Mesenchymal stem cell (in vitro differentiated cells and primary cell): ENCODE measurements around the gene C19orf73.
A peak's percentile ranks its signal among the peaks of the same experiment; 100 is the strongest.

Experiments used
- DNase-seq: peaks from one replicate; pipeline ENCODE4 v3.0.0-alpha.2; 2013
- H2AFZ ChIP-seq: one replicate; pipeline ENCODE4 v1.6.1; 2013; ENCODE audit warnings: low read depth, mild to moderate bottlenecking, control low read depth, inconsistent platforms, low read length, moderate library complexity
- H2AK5ac ChIP-seq: 2 replicates; pipeline ENCODE4 v1.6.1; 2013; ENCODE audit warnings: low read length, moderate library complexity, mild to moderate bottlenecking, inconsistent platforms; ENCODE audit not compliant: severe bottlenecking
- H2BK120ac ChIP-seq: one replicate; pipeline ENCODE4 v1.6.1; 2013; ENCODE audit warnings: low read depth, mild to moderate bottlenecking, inconsistent platforms, low read length, moderate library complexity
- H2BK12ac ChIP-seq, 2 experiments: one replicate each; pipeline ENCODE4 v1.6.1; 2013; ENCODE audit warnings: inconsistent platforms in 2 of 2, low read length in 2 of 2, mild to moderate bottlenecking in 2 of 2, moderate library complexity in 2 of 2, control low read depth in 1 of 2
- H2BK15ac ChIP-seq: one replicate; pipeline ENCODE4 v1.6.1; 2013; ENCODE audit warnings: mild to moderate bottlenecking, low read depth, inconsistent platforms; ENCODE audit not compliant: poor library complexity, severe bottlenecking
- H2BK5ac ChIP-seq: 2 replicates; pipeline ENCODE4 v1.6.1; 2013; ENCODE audit warnings: low read depth, mild to moderate bottlenecking, low read length, control low read depth, inconsistent platforms; ENCODE audit not compliant: poor library complexity, severe bottlenecking
- H3K14ac ChIP-seq, 2 experiments: one replicate each; pipeline ENCODE4 v1.6.1; 2013; ENCODE audit warnings: inconsistent platforms in 2 of 2, low read length in 2 of 2, control low read depth in 1 of 2, mild to moderate bottlenecking in 1 of 2, moderate library complexity in 1 of 2
- H3K18ac ChIP-seq, 2 experiments: one replicate each; pipeline ENCODE4 v1.6.1; 2013; ENCODE audit warnings: inconsistent platforms in 2 of 2, low read length in 2 of 2, control low read depth in 1 of 2, low read depth in 1 of 2, mild to moderate bottlenecking in 1 of 2
- H3K23ac ChIP-seq, 2 experiments: one replicate each; pipeline ENCODE4 v1.6.1; 2013; ENCODE audit warnings: inconsistent platforms in 2 of 2, low read length in 2 of 2, mild to moderate bottlenecking in 2 of 2, moderate library complexity in 2 of 2, control low read depth in 1 of 2
- H3K27ac ChIP-seq: 2 replicates; pipeline ENCODE4 v1.5.1; 2013; ENCODE audit warnings: mild to moderate bottlenecking, moderate library complexity, low read length, control low read depth, inconsistent platforms; ENCODE audit not compliant: poor library complexity, severe bottlenecking
- H3K27me3 ChIP-seq, 2 experiments: 2 replicates each; pipeline versions ENCODE4 v1.6.1 to v1.7.0; 2013; ENCODE audit warnings: low read length in 2 of 2, mild to moderate bottlenecking in 2 of 2, moderate library complexity in 2 of 2, control low read depth in 1 of 2, inconsistent platforms in 1 of 2; ENCODE audit not compliant: control insufficient read depth in 1 of 2, insufficient read depth in 1 of 2
- H3K36me3 ChIP-seq, 2 experiments: 2 replicates each; pipeline versions ENCODE4 v1.6.1 to v1.7.0; 2013; ENCODE audit warnings: low read length in 2 of 2, control low read depth in 1 of 2, inconsistent platforms in 1 of 2, low read depth in 1 of 2, mild to moderate bottlenecking in 1 of 2; ENCODE audit not compliant: insufficient read depth in 2 of 2, control insufficient read depth in 1 of 2
- H3K4ac ChIP-seq, 2 experiments: one replicate each; pipeline ENCODE4 v1.6.1; 2013; ENCODE audit warnings: inconsistent platforms in 2 of 2, low read length in 2 of 2, mild to moderate bottlenecking in 2 of 2, moderate library complexity in 2 of 2, control low read depth in 1 of 2, low read depth in 1 of 2
- H3K4me1 ChIP-seq: 2 replicates; pipeline ENCODE4 v1.6.1; 2013; ENCODE audit warnings: low read depth, low read length, control low read depth; ENCODE audit not compliant: control insufficient read depth, insufficient read depth
- H3K4me2 ChIP-seq: 2 replicates; pipeline ENCODE4 v1.6.1; 2013; ENCODE audit warnings: low read length, mild to moderate bottlenecking, inconsistent platforms; ENCODE audit not compliant: poor library complexity, severe bottlenecking
- H3K4me3 ChIP-seq, 2 experiments: 2 replicates each; pipeline versions ENCODE4 v1.5.1 to v1.7.0; 2013; ENCODE audit warnings: low read length in 2 of 2, mild to moderate bottlenecking in 2 of 2, control low read depth in 1 of 2, low read depth in 1 of 2; ENCODE audit not compliant: insufficient read depth in 1 of 2
- H3K79me1 ChIP-seq: replicated peaks from 2 replicates; pipeline ENCODE4 v1.6.1; 2013; ENCODE audit warnings: mild to moderate bottlenecking, control low read depth, low read length, inconsistent platforms; ENCODE audit not compliant: poor library complexity, severe bottlenecking
- H3K9ac ChIP-seq: 2 replicates; pipeline ENCODE4 v1.7.0; 2013; ENCODE audit warnings: mild to moderate bottlenecking, low read length, moderate library complexity
- H3K9me3 ChIP-seq: 2 replicates; pipeline ENCODE4 v1.7.0; 2013; ENCODE audit warnings: mild to moderate bottlenecking, low read length; ENCODE audit not compliant: control insufficient read depth
- H4K8ac ChIP-seq: one replicate; pipeline ENCODE4 v1.6.1; 2013; ENCODE audit warnings: inconsistent platforms, mild to moderate bottlenecking, low read length, moderate library complexity
- H4K91ac ChIP-seq: one replicate; pipeline ENCODE4 v1.6.1; 2013; ENCODE audit warnings: mild to moderate bottlenecking, low read length, inconsistent platforms
- WGBS: methylation state at CpG from one replicate; pipeline ENCODE4 v1.1.7; 2013; ENCODE audit warnings: mixed read lengths; 5-methylcytosine and 5-hydroxymethylcytosine counted together

The C19orf73 gene

DNA sequence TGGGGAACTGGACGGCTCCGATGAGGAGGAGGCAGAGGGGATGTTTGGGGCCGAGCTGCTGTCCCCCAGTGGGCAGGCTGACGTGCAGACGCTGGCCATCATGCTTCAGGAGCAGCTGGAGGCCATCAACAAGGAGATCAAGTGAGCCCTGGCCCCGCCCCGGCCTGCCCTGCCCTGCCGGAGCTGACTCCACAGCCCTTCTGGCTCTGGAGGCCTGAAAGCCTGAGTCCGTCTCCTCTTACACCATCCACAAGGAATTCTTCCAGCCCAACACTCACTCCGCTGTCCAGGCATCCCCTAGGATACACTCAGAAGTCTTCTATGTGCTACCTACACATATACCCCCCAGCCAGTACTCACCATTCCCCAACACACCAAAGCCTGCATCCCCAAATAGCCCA, 17.8 kb upstream of the C19orf73 start:
- no peak overlapping the region for H3K14ac ChIP-seq
- H3K18ac ChIP-seq = no peak overlapping the region
- peaks cover 0 to 24% of the 10 kb centered on the region in 2 experiments for H3K27me3 ChIP-seq
- H2BK5ac ChIP-seq = no peak overlapping the region
- H3K9me3 ChIP-seq = no peaks in the 10 kb centered on the region
- no peak overlapping the region for H3K4me3 ChIP-seq
- no peak overlapping the region for H2BK15ac ChIP-seq
- no peak overlapping the region for H2BK12ac ChIP-seq
- WGBS = 74% methylated on average over 10 of the region's 10 CpGs
- peaks cover 7% of the 10 kb centered on the region for H3K4me1 ChIP-seq
- no peak overlapping the region for H2AFZ ChIP-seq
- no peaks in the 10 kb centered on the region for H3K79me1 ChIP-seq
- H3K27ac ChIP-seq = no peak overlapping the region
- no peak overlapping the region for H4K8ac ChIP-seq
- DNase-seq = peak; percentile 24
- no peak overlapping the region for H3K4ac ChIP-seq
- H3K4me2 ChIP-seq = no peak overlapping the region
- no peak overlapping the region for H2AK5ac ChIP-seq
- H3K36me3 ChIP-seq = peaks cover 0 to 3% of the 10 kb centered on the region in 2 experiments
- no peak overlapping the region for H3K23ac ChIP-seq
- no peak overlapping the region for H3K9ac ChIP-seq
- no peak overlapping the region for H2BK120ac ChIP-seq
- no peak overlapping the region for H4K91ac ChIP-seq

DNA sequence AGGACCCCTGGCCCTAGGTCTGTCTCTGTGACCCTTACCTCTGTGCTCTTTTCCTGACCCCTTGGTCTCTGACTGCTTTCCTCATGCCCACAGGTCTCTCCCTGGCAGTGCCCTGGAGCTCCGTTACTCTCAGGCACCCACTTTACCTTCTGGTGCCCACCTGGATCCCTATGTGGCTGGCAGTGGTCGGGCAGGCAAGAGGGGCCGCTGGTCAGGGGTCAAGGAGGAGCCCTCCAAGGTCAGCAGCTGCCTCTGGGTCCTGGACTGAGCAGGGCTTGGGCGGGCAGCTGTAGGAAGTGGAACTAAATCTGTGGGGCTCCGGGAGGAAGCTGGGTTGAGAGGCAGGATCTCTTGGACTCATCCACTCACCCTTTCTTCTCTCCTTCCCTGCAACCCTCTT, 16.7 kb upstream of the C19orf73 start:
- no peak overlapping the region for H3K27ac ChIP-seq
- no peak overlapping the region for H2BK12ac ChIP-seq

GRCh38 chr19:49133621-49134454, 14.9 kb upstream of the C19orf73 start:
- Histone ChIP-seq H4K91ac (no peak overlapping the region), H3K14ac (no peak overlapping the region), H3K79me1 (peaks cover under 1% of the 10 kb centered on the region), H2BK120ac (no peak overlapping the region), H3K9me3 (no peaks in the 10 kb centered on the region), H2AFZ (no peak overlapping the region), H3K36me3 (peaks cover 0 to 8% of the 10 kb centered on the region in 2 experiments), H3K4me3 (no peak overlapping the region), H3K4ac (no peak overlapping the region), H3K27me3 (peaks cover 0 to 30% of the 10 kb centered on the region in 2 experiments), H3K18ac (no peak overlapping the region), H2BK5ac (no peak overlapping the region), H4K8ac (no peak overlapping the region), H2AK5ac (no peak overlapping the region), H2BK15ac (no peak overlapping the region), H3K4me2 (no peak overlapping the region), H2BK12ac (no peak overlapping the region), H3K9ac (no peak overlapping the region), H3K4me1 (peaks cover 7% of the 10 kb centered on the region), H3K23ac (no peak overlapping the region), H3K27ac (no peak overlapping the region)
- 75% methylated on average over 42 of the region's 42 CpGs for WGBS
- DNase-seq = peak; percentile 54

More for the DNA sequence above, 16.7 kb upstream of the C19orf73 start:
- H3K14ac ChIP-seq = no peak overlapping the region
- H3K18ac ChIP-seq = no peak overlapping the region
- WGBS = 92% methylated on average over 3 of the region's 5 CpGs
- H2BK120ac ChIP-seq = no peak overlapping the region
- H3K79me1 ChIP-seq = no peaks in the 10 kb centered on the region
- peaks cover 0 to 24% of the 10 kb centered on the region in 2 experiments for H3K27me3 ChIP-seq
- no peak overlapping the region for H4K91ac ChIP-seq
- H3K23ac ChIP-seq = peak overlapping the region in 1 of 2 experiments; percentile 59
- H4K8ac ChIP-seq = no peak overlapping the region
- no peak overlapping the region for H3K4ac ChIP-seq
- no peak overlapping the region for H2BK5ac ChIP-seq
- H2BK15ac ChIP-seq = no peak overlapping the region
- no peak overlapping the region for H3K9ac ChIP-seq
- H2AK5ac ChIP-seq = no peak overlapping the region
- peaks cover 7% of the 10 kb centered on the region for H3K4me1 ChIP-seq
- H3K4me2 ChIP-seq = no peak overlapping the region
- peaks cover 0 to 3% of the 10 kb centered on the region in 2 experiments for H3K36me3 ChIP-seq
- H3K9me3 ChIP-seq = no peaks in the 10 kb centered on the region
- no peak overlapping the region for H3K4me3 ChIP-seq
- H2AFZ ChIP-seq = no peak overlapping the region
- no peak for DNase-seq

DNA sequence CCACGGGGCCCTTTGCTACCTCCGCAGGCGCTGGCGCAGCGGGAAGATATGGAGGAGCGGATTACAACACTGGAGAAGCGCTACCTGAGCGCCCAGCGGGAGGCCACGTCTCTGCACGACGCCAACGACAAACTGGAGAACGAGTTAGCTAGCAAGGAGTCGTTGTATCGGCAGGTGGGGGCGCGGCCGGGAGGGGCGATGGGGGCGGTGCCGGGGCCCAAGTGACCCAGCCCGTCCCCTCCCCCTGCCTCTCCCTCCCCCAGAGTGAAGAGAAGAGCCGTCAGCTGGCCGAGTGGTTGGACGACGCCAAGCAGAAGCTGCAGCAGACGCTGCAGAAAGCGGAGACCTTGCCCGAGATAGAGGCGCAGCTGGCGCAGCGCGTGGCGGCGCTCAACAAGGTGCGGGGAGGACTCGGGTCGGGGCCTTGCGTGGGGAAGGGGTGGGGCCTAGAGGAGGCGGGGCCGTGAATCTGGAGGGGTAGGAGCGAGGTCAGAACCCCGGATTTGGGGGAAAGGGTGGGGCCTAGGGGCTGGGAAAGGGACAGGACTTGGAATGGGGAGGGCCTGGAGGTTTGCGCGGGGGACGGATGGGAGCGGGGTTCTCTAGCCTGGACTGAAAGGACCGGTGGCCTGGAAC, 14.1 kb upstream of the C19orf73 start:
- Histone ChIP-seq H3K27me3 (peaks cover 0 to 30% of the 10 kb centered on the region in 2 experiments), H3K9ac (no peak overlapping the region), H3K36me3 (peaks cover 0 to 8% of the 10 kb centered on the region in 2 experiments), H2BK12ac (no peak overlapping the region), H2AK5ac (no peak overlapping the region), H2BK120ac (no peak overlapping the region), H3K27ac (no peak overlapping the region), H2BK5ac (no peak overlapping the region), H4K91ac (no peak overlapping the region), H2AFZ (no peak overlapping the region), H3K23ac (no peak overlapping the region), H3K4me3 (no peak overlapping the region), H4K8ac (no peak overlapping the region), H2BK15ac (no peak overlapping the region), H3K9me3 (no peaks in the 10 kb centered on the region), H3K18ac (no peak overlapping the region), H3K4me2 (no peak overlapping the region), H3K14ac (no peak overlapping the region), H3K79me1 (peaks cover 2% of the 10 kb centered on the region), H3K4ac (no peak overlapping the region), H3K4me1 (peaks cover 9% of the 10 kb centered on the region)
- DNase-seq = no peak
- 31% methylated on average over 43 of the region's 49 CpGs for WGBS
